GM23338 (cell line): ENCODE results near the gene SCO1.

Experiments
- CREB1 ChIP-seq: fragments of 250-450 bp; sonication (Bioruptor Pico); IDR thresholded peaks from 2 replicates; pipeline ENCODE4 v1.5.0; 2020; ENCODE audit warnings: low read depth, mild to moderate bottlenecking, moderate library complexity
- CTCF ChIP-seq, 2 experiments: fragments of 200-600 bp in 1 of 2; sonication (generic) in 1 of 2; conservative IDR thresholded peaks; 2 replicates each; pipeline versions ENCODE4 v1.5.1 to v1.6.1; 2016 to 2017; ENCODE audit warnings: antibody characterized with exemption in 2 of 2, low read depth in 2 of 2, mild to moderate bottlenecking in 2 of 2, moderate library complexity in 1 of 2
- ETS1 ChIP-seq: IDR thresholded peaks from 2 replicates; pipeline ENCODE4 v1.6.1; 2016; ENCODE audit warnings: antibody characterized with exemption
- EZH2 ChIP-seq: fragments of 200-600 bp; sonication (generic); IDR thresholded peaks from one replicate; pipeline ENCODE4 v1.8.0; 2017; ENCODE audit warnings: antibody characterized with exemption, mild to moderate bottlenecking, low read depth; ENCODE audit not compliant: unreplicated experiment
- EZH2phosphoT487 ChIP-seq: fragments of 200-600 bp; sonication (generic); IDR thresholded peaks from one replicate; pipeline ENCODE4 v1.8.1; 2018; ENCODE audit warnings: antibody characterized with exemption; ENCODE audit not compliant: unreplicated experiment
- NANOG ChIP-seq: IDR thresholded peaks from 2 replicates; pipeline ENCODE4 v1.6.1; 2016; ENCODE audit warnings: antibody characterized with exemption, borderline replicate concordance
- POLR2AphosphoS5 ChIP-seq: IDR thresholded peaks from 2 replicates; pipeline ENCODE4 v1.6.1; 2016; ENCODE audit warnings: antibody characterized with exemption, low read depth
- REST ChIP-seq: IDR thresholded peaks from one replicate; pipeline ENCODE4 v1.6.1; 2018; ENCODE audit warnings: antibody characterized with exemption; ENCODE audit not compliant: unreplicated experiment
- STAT1 ChIP-seq: IDR thresholded peaks from one replicate; pipeline ENCODE4 v1.6.1; 2016; ENCODE audit warnings: antibody characterized with exemption; ENCODE audit not compliant: unreplicated experiment

GRCh38 chr17:10638151-10638550, 59.2 kb downstream of the SCO1 start:
- no peak for TF ChIP-seq POLR2AphosphoS5
- TF ChIP-seq CTCF (conservative IDR thresholded peaks at IDR 0.05; ENCODE audit: low read depth in 2 of 2), result no peak
- no peak for TF ChIP-seq NANOG
- no peak for TF ChIP-seq EZH2
- TF ChIP-seq STAT1, result no peak
- TF ChIP-seq EZH2phosphoT487, result no peak
- TF ChIP-seq CREB1, result no peak
- no peak for TF ChIP-seq ETS1
- TF ChIP-seq REST, result no peak
